Stimulated activated CD8-positive, alpha-beta memory T cell treated with anti-CD3 and anti-CD28 coated beads, Interleukin-2, amount 100 ng/mL, for 1 hour (primary cell): ENCODE results near the gene MSLN.

Experiments used
- DNase-seq, 2 donors: peaks; one replicate each; pipeline ENCODE4 v3.0.0-alpha.2; 2020; ENCODE audit warnings: low read depth in 2 of 2

The MSLN gene

DNA sequence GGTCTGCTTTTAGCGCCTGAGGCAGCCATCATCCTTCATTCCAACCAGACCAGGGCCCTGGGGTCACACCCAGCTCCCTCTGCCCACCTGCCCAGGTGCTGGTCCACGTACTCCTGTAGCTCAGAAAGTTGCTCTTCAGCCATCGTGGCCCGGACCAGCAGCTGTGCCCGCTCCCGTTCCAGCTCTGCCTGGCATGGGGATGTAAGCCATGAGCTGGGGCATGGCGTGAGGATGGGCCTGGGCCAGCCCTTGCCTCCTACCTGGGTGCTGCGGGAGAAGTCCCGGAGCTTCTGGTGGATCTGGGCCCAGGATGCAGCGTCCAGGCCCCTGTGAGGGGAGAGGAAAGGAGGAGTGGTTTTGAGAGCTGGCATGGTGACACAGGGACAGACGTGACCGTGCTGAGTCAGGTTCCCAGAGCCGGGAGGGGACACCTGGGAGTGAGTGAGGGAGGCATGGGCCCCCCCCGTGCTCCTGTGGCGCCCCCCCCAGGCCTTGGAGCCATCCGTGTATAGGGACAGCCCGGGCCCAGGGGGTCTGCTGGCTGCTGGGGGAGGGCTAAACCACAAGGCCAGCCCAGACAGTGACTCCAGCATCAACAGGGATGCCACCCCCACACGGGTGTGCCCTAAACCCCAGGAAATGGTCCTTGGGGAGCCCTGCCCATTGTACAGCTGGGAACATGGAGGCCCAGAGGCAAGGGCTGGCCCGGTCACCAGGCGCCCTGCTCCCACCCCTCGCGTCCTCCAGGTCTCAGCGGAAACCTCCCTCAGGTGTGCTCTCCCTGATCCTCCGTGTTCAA is 37.5 kb upstream of the MSLN start:
- DNase-seq: no peak

DNA sequence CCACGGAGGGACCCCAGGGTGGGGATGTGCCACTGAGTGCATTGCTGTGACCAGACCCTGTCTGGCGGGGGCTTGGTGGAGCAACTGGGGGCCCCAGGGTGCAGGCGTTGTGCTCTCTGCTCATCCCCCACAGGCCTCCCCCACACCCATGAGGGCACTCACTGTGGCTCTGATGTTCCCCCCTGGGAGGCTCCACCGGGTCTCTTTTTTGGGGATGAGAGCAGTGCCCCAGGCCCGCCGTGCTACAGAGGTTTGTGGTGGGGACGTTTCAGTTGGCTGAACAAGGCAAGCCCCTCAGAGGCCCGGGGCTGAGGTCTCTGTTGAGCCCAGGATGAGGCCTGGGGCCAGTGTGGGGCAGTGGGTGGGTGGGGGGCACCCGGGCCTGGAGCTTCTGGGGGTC is 36.8 kb upstream of the MSLN start:
- DNase-seq: no peak

DNA sequence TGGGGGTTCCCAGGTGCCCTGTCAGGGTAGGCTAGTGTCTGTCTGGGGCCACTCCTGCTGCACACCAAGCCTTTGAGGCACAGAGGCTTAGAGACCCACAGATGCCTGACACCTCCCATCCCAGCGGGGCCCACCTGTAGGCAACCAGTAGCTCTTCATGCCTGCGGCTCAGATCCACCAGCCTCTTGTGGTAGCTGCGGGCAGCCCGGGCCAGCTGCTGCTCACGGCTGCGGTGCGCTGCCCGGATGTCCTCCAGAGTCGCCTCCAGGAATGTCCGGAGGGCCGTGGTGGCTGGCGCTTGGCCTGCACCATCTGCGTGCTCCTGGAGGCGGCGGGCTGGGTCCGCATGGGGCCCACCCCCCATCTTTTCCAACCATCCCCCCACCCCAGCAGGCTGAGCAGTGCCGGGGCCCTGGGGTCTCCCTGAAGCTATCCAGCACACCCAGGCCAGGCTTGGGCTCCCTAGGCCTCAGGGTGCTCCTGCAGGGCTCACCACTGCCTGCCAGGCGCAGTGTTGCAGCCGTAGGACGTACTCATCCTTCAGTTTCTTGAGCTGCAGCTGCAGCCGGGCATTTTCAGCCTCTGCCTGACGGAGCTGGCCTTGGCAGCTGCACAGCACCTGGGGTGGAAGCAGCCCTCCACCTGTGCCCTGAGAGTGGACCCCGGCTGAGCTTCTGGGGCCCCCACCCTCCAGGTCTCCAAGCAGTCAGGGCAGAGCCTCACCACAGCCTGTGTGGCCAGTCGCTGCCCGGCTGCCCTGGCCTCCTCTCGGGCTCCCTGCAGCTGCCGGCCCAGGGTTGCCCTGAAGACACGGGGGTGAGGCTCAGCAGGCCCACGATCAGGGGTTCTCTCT is 36.1 kb upstream of the MSLN start:
- no peak for DNase-seq

GRCh38 chr16:725041-725376 is 35.5 kb upstream of the MSLN start:
- DNase-seq: no peak

DNA sequence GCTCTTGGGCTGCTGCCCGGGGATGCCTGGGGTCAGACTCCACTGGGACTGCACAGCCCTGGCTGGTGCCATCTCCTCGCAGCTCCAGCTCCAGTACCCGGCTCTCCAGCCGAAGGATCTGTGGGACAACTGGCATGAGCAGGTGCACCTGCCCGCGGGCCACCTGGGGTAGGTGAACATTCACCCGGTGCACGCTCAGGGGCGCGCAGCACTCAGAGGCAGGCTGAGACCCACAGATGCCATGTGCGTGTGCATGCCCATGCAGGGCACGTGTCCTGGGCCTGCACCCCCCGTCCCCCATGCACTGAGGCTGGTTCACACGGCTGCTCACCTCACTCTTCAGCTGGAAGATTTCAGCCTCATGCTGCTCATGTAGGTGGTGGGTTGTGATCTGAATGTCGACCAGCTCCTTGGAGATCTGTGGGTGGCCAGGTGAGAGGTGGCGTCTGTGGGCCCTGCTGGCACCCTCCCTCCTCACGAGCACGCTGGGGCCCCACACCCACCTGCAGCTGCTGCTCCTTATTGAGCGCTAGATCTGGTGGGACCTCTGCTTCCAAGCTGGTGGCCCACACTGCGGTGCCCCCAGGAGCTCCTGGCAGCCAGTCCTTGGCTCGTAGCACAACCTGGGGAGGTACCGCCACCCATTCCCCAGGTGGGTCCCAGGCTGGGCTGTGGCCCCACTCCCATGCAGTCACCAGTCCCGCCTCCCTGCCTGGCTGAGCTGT is 34.9 kb upstream of the MSLN start:
- DNase-seq: no peak

DNA sequence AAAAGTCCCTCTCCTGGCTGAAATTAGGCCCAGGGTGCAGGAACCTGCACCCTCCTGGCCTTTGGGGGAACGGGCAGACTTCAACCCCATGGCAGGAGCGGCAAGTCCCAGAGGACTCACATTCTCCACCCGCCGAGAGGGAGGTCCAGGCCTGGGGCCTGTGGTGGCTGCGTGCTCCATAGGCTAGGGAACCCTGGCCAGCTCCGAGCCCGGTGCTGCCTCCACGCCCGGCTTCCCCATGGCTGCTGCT is 34.4 kb upstream of the MSLN start:
- DNase-seq: no peak

GRCh38 chr16:726438-727290 is 33.9 kb upstream of the MSLN start, which contains the start of the genes CCDC78 and HAGHL:
TSS of gene CCDC78 (minus strand) at chr16:726443. CDS start at chr16:726367, 76 bp downstream.
TSS of gene HAGHL (plus strand) at chr16:727106. CDS start at chr16:727510, 404 bp downstream.
- peak in 1 of 2 donors; percentile 39 for DNase-seq

DNA sequence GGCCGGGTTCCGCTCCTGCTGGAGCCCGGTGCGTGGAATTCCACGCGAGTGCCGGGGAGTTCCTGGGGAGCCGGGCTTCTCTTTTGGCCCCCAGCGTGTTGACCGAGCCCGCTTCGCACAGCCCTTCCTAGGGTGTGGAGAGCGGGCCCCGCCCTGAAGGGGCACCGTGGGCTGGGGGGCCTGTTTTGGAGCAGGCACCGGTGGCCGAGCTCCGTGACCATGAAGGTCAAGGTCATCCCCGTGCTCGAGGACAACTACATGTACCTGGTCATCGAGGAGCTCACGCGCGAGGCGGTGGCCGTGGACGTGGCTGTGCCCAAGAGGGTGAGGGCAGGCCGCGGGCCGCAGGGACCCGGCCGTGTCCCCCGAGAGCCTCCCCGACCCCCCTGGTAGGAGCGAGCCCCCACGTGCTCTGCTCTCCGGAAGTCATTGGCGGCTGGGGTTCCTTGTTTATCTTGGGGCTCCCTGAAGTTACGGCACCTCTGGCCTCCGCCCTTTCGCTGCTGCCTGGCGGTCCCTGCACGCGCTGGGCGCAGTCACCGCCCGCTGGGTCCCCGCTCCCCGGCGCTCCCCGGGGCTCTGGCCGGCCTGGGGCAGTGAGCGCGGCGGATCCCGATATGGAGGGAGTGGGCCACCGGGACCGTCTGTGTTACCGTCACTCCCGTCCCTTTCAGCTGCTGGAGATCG is 33.1 kb upstream of the MSLN start:
- DNase-seq: no peak

GRCh38 chr16:728131-728889 is 32.2 kb upstream of the MSLN start:
- peak in 1 of 2 donors; percentile 28 for DNase-seq

DNA sequence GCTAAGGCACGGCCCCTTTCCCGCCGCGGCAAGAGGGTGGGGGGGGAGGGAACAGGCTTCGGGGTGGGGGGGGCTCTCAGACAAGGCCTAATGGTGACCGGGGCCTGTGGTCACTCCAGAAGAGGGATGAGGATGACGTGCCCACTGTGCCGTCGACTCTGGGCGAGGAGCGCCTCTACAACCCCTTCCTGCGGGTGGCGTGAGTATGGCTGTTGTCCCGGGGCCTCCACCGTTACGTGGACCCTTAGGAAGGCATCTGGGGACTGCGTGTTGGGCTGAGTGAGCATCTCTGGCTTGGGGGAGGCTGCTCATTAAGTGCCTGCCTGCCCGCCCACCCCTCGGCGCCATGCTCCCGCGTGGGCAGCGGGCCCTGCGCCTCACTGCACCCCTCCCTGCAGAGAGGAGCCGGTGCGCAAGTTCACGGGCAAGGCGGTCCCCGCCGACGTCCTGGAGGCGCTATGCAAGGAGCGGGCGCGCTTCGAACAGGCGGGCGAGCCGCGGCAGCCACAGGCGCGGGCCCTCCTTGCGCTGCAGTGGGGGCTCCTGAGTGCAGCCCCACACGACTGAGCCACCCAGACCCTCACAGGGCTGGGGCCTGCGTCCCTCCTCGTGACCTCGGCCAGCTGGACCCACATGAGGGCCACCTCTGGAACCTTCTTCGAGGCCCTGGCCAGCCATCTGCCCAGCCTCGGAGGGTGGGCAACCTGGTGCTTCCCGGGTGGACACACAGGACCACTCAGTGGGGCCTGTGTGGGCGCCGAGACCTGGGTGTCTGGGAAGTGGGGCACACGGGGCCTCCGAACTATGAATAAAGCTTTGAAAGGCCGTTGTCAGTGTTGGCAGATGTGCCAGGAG is 31.4 kb upstream of the MSLN start:
- no peak for DNase-seq

DNA sequence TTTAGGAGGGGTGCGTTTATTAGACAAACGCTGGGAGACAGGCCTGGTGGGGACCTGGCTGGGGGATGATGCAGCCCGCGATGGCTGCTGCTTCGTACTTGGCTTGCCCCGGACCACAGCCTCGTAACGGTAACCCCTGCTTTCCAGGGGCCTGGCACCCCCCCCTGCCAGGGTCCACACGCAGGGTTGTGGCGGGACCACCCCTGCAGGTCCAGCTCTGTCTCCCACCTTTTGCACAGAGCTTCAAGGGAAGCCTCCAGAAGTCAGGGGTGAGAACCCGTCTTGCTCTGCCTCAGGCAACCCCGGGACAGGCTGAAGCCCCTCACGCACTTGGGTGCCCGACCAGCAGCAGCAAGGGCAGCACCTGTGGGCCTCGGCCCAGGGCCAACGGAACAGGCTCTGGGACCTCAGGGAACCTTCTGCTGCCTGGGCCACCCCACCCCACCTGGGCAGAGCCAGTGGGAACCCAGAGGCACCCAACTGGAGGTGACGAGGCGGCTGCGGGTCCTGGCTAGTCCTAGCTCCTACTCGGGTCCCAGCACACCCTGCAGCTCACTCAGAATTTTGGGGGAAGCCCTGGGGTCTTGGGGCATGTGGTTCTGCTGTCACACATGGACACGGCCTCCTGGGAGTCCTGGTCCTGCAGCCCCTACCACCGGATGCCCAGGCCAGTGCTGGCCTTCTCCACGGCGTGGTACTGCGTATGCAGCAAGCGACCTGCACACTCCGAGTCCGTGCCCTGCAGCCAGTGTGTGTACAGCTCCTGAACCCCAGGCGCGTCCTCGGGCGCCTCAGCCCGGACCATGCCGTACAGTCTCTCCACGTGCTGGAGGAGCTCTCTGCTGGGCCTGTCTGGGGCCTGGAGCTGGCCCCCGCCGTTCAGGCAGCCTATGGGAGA is 30.5 kb upstream of the MSLN start:
- no peak for DNase-seq

- no peak for DNase-seq
These were observed 29.6 kb upstream of the MSLN start for GRCh38 chr16:730666-731509.

DNA sequence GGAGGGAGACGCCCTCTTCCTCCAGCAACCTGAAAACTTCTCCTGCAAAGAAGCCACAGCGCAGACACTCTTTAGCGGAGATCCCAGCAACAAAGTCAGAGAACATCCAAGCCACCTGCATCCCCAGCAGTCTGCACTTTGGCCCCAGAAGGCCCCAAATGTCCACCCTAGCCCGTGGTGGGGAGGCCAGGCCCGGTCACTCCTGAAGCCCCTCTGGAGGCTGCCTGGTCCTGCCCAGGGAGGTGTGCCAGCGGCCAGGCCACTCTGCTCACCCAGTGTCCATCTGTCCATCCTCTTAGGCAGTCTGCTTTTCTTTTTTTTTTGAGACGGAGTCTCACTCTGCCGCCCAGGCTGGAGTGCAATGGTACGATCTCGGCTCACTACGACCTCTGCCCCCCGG is 28.2 kb upstream of the MSLN start:
- DNase-seq: no peak

DNA sequence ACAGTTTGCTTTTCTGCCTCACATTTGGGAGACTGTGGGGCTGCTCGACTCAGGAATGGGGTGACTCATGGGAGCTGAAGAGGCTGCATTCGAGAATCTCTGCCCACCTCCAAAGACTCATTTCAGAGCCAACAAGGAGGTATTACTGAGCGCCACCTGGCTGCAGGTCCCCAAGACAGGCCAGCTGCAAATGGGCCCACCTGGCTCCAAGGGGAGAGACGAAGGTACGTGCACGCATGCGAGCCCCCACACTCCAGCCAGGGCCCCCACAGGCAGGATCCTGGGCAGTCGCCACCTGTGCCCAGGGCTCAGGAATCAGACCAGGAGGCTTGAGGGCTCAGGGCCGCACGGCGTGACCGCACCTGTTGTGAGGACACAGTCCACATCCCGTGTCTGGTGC is 27.6 kb upstream of the MSLN start:
- no peak for DNase-seq

GRCh38 chr16:733382-734207 is 26.9 kb upstream of the MSLN start:
- DNase-seq: no peak

- DNase-seq: no peak
These were observed 26.1 kb upstream of the MSLN start for GRCh38 chr16:734208-734980.
